HG03095 (cell line): Measurements from ENCODE around the gene NABP2.

Source experiments
- ATAC-seq: cut with Tn5 transposase; IDR thresholded peaks from one replicate; pipeline ENCODE4 v1.9.1; 2021; ENCODE audit warnings: moderate library complexity; ENCODE audit not compliant: unreplicated experiment

Gene NABP2

GRCh38 chr12:56212361-56212760, 11.8 kb upstream of the NABP2 start:
- no peak for ATAC-seq

GRCh38 chr12:56213878-56214277, 10.3 kb upstream of the NABP2 start:
- ATAC-seq: no peak

DNA sequence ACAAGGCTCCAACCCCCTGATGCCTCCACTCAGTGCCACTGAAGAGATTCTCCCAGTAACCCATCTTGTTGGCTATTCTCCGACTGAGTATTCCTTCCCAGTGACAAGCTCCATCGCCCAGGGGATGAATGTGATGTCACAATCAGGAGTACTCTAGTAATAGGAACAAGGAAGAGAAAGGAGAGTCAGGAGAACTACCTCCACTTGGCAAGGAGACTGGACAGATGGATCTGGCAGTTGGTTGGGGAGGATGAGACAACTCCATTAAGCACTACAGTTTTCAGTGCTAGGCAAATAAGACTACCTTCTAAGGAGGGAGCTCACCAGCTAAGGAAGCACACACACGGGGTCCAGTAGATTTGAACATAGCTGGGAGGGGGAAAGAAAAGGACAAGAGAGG, 7.7 kb upstream of the NABP2 start:
- no peak for ATAC-seq

DNA sequence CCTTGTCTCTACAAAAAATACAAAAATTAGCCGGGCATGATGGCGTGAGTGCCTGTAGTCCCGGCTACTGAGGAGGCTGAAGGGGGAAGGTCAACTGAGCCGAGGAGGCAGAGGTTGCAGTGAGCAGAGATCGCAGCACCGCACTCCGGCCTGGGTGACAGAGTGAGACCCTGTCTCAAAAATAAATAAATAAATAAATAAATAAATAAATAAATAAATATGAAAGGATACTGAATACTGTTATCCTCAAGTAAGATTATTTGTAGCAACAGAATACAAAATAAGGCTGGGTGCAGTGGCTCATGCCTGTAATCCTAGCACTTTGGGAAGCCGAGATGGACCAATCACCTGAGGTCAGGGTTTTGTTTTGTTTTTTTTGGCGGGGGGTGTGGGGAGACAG, 4.3 kb upstream of the NABP2 start:
- ATAC-seq: no peak

GRCh38 chr12:56220611-56221231, 3.4 kb upstream of the NABP2 start:
- no peak for ATAC-seq

DNA sequence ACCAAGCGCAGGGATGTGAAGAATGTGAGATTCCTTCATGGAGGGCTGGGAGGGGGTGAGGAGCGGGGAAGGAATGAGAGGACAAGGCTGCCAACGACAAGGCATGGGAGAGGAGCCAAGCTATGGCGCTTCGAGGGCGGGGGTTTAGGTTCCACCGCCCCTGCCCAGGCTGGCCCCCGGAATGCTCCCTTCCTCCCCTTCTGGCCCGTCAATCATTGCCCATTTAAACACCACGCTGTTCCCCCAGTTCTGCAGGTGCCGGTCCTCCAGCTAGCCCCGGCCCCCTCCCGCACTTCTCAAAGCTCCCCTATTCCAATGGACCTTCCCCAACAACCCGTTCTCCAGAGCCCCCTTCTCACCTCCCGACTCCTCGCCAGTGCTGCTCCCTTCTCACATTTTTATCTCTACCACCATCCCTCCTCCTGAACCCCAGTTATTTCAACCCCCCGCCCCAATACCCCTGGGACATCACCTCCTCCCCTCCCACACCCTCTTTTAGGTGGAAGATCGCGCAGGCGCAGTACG, 2.8 kb upstream of the NABP2 start:
- ATAC-seq: peak; percentile 14

DNA sequence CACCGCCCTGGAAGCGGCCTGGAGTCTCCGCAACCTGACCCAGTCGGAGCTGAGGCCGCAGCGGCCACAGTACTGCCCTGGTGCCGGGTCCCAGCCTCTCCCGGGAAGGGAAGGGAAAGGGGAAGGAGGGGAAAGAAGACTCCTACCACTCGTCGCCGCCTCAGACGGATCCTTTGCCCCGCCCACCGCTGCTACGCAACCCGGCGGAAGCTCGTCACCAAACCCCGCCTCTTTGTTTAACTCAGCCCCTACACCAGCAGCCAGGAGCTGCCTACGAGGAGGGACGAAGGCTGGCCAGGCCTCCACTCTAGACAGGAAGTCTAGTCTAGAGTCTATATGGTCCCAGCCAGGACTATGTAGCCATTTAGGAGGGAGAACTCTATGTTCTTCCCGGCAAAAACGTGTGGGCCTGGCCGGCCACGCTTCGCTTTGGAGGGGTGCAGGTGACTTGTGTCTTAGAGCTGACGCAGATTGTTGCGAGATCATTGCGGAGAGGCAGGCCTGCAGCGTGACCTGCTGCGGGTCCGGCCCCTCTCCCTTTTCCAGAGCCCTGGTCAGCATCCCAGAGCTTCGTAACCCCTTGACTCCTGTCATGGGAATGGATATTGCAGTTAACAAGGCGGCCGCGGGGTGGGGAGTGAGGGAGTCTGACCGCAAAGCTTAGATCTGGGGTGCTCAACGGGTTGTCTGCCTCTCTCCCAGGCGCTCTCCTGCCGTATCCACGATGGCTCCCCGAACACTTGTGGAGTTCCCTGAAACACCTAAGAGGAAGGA, 2.2 kb upstream of the NABP2 start, which contains the start of gene RNF41:
Gene RNF41, minus strand, starts transcription at position 166 of the 774 bp plus-strand sequence. CDS start 7,875 bp downstream, outside the sequence.
- peak; percentile 80 for ATAC-seq

- ATAC-seq: no peak
Measured at GRCh38 chr12:56222531-56222895, 1.6 kb upstream of the NABP2 start.

DNA sequence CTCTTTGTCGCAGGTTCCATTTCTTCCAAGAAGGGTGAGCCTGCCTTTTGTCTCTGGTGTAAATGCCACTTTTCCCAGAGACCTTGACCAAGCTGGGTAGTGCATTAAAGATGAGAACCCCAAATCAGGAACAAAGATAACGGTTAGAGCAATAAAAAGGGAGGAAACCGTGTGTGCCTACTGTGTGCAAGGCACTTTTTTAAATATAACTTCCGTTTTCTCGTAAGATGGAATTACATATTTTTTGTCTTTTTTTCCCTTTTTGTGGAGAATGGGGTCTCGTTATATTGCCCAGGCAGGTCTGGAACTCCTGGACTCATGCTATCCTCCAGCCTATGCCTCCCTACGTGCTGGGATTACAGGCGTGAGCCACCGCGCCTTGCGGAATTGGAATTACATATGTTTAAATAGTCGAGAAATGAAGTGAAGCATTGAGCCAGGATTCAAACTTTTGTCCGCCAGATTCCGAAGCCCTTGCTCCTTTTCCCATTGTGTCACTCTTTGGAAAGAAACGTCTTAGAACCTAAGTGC, 506 bp upstream of the NABP2 start:
- ATAC-seq: no peak

GRCh38 chr12:56224954-56225353, 812 bp downstream of the NABP2 start:
- ATAC-seq: no peak

- ATAC-seq: no peak
Measured at GRCh38 chr12:56229082-56229481, 4.9 kb downstream of the NABP2 start.

GRCh38 chr12:56229916-56230431, 5.8 kb downstream of the NABP2 start, which contains the start of gene SLC39A5:
Gene SLC39A5, plus strand, starts transcription at chr12:56230051. Its CDS starts 1,224 bp downstream, at chr12:56231275.
- no peak for ATAC-seq

- no peak for ATAC-seq
Measured at GRCh38 chr12:56230432-56231183, 6.5 kb downstream of the NABP2 start.

- ATAC-seq: no peak
Measured at GRCh38 chr12:56231184-56231582, 7.0 kb downstream of the NABP2 start.

DNA sequence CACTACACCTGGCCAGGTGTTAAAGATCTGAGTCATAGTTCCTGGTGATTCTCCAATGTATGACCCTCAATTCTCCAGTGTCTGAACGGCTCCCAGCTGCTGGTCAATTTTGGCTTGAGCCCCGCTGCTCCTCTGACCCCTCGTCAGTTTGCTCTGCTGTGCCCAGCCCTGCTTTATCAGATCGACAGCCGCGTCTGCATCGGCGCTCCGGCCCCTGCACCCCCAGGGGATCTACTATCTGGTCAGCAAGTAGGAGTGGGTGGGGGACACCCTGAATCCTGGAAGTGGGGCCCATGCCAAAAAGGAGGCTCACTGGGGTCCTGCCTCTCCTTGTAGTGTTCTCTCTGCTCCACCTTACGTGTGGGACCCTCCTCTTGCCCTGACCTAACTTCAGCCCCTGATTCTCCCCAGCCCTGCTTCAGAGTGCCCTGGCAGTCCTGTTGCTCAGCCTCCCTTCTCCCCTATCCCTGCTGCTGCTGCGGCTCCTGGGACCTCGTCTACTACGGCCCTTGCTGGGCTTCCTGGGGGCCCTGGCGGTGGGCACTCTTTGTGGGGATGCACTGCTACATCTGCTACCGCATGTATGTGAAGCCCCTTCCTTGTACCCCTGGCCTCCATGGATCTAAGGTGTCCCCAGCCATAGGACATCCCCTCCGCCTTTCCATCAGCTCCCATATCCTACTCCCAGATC, 10.7 kb downstream of the NABP2 start:
- ATAC-seq: no peak

- no peak for ATAC-seq
Measured at GRCh38 chr12:56236091-56236490, 11.9 kb downstream of the NABP2 start.

DNA sequence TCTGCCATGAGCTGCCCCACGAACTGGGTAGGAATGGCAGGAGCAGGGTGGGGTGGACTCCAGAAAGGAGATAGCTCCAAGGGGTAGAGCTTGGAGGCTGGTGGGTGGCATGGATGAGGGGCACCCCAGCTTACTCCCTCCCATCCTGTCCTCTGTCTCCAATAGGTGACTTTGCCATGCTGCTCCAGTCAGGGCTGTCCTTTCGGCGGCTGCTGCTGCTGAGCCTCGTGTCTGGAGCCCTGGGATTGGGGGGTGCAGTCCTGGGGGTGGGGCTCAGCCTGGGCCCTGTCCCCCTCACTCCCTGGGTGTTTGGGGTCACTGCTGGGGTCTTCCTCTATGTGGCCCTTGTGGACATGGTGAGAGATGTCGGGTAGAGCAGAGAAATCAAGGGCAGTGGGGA, 12.8 kb downstream of the NABP2 start:
- ATAC-seq: no peak

DNA sequence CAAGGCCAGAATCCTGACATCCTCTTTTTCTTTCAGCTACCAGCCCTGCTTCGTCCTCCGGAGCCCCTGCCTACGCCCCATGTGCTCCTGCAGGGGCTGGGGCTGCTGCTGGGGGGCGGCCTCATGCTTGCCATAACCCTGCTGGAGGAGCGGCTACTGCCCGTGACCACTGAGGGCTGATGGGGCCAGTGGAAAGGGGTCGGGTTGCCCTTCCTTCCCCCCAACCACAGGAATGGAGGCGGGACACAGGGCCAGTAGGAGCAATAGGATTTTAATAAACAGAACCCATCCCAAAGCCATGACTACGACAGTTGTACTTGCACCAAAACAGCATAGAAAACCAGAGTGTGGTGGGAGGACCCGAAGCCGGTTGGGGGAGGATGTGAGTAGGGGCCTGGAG, 13.4 kb downstream of the NABP2 start:
- ATAC-seq: no peak

DNA sequence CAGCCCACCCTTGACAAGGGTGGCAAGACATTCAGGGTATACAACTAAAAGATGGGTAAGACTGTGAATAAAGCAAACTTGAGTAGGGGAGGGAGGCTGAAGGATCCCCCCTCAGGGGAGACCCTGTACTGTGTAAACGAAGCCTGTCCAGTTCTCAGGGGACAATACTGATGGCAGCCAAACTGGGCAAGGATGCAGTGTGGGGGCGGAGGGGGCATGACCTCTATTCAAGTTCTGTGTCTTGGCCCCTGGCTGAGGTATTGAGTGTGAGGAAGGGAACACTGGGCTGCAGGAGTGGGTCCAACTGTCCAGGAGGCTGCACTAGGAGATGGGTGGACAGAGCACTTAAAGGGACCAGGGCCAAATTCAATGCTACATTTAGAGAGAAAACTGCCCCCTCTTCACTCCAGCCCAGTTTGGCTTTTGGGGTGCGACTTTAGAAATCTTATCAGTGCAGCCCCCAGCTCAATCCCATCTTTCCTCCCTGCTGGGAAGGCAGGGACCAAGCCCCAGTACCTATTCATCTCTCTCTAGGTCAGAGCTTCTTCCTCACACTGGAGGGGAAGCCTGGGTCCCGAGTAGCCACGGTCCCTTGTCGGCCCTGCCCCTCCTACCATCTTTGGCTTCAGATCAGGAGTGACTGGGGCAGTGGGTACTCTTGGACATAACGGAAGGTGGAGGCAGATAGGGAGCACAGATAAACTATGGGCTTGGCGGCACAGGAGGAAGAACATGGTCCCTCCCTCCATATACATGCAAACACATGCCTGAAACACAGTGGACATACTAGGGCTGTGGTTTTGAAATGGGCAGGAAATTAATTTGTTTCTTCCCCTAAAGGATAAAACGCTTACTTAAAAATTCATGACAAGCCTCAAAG, 17.5 kb downstream of the NABP2 start:
- ATAC-seq: no peak
